ENCODE data around the gene LRIG2. TPM values are rescaled to one million over a fixed set of nuclear protein-coding genes. Genes with fewer than 3 reads are reported as not detected.

The LRIG2 gene
- 3.2 to 4.0 TPM (median 4.0 TPM) in 5 replicates for total RNA-seq (2022; extraction: Qiagen RNA extraction)

GRCh38 chr1:113072757-113073478 lies at the start of gene LRIG2:
Gene LRIG2, plus strand, starts transcription at chr1:113073198. Its CDS starts 209 bp downstream, at chr1:113073407.

Other genes starting within 250 kb of the LRIG2 start
- gene SLC16A1, start 117.0 kb upstream of the LRIG2 start, total RNA-seq (2022; extraction: Qiagen RNA extraction): 42.5 to 47.3 TPM (median 45.8 TPM) in 5 replicates